ENCODE measurements around the gene TRERF1. TPM values are rescaled to one million over a fixed set of nuclear protein-coding genes. Genes with fewer than 3 reads are reported as not detected.

The TRERF1 gene
- total RNA-seq, 1 experiment from 2014 or later, result 13.9 TPM

DNA sequence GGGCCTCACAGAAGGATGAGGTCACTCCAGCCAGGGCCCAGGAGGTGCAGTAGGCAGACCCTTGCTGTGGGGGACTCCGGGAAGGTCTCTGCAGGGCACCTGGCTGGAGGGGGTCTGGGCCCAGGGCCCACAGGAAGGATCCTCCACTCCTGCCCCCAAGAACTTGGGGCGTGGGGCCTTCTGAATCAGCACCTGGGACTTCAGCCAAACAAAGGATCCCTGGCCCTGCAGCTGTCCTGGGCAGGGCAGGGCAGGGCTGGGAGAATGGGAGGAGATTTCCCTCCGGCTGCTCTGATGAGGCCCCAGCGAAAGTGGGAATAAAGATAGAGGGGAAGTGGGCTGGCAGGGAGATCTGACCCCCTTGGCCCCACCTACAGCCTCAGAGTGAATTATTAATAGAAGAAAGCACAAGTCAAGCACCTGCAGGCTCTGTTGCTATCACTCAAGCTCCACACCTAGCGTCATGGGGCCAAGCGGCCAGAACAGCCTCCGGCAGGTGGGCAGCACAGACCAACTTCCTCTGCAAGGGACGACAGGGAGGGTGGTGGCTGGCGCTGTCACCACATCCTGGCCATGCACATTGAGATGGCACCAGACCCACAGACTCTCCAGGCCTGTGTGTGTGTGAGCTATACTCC is 172.5 kb downstream of the TRERF1 start:
- DNase-seq (peak; percentile 79), ATAC-seq (peak; percentile 87)
- Histone ChIP-seq H3K79me2 (ENCODE audit: low read length) (peaks cover 19% of the 10 kb centered on the region), H3K9me3 (ENCODE audit: low read length) (no peaks in the 10 kb centered on the region), H3K27ac (ENCODE audit: low read length) (peak overlapping the region; percentile 89), H2AFZ (ENCODE audit: low read length) (peak overlapping the region; percentile 30; the same call in 1 of the 2 replicates), H3K9me2 (replicated peaks; ENCODE audit: low read length) (no peaks in the 10 kb centered on the region), H3K4me1 (ENCODE audit: insufficient read depth, low read length) (peaks cover 35% of the 10 kb centered on the region), H3K36me3 (ENCODE audit: low read depth, low read length) (no peaks in the 10 kb centered on the region), H3K27me3 (ENCODE audit: low read length) (no peaks in the 10 kb centered on the region), H3F3A (ENCODE audit: low read length, unreplicated experiment) (no peaks in the 10 kb centered on the region), H3K9ac (ENCODE audit: low read length) (peak overlapping the region; percentile 58), H3K4me2 (ENCODE audit: low read length) (peak overlapping the region; percentile 65), H4K20me1 (ENCODE audit: low read length) (no peaks in the 10 kb centered on the region), H3K4me3 (ENCODE audit: low read length) (no peak overlapping the region)
- intact Hi-C loops (cut with micrococcal nuclease), result no loop called here
- no TSS peak for BruUV-seq (replicated peaks)
- TF ChIP-seq, protein P1, sequence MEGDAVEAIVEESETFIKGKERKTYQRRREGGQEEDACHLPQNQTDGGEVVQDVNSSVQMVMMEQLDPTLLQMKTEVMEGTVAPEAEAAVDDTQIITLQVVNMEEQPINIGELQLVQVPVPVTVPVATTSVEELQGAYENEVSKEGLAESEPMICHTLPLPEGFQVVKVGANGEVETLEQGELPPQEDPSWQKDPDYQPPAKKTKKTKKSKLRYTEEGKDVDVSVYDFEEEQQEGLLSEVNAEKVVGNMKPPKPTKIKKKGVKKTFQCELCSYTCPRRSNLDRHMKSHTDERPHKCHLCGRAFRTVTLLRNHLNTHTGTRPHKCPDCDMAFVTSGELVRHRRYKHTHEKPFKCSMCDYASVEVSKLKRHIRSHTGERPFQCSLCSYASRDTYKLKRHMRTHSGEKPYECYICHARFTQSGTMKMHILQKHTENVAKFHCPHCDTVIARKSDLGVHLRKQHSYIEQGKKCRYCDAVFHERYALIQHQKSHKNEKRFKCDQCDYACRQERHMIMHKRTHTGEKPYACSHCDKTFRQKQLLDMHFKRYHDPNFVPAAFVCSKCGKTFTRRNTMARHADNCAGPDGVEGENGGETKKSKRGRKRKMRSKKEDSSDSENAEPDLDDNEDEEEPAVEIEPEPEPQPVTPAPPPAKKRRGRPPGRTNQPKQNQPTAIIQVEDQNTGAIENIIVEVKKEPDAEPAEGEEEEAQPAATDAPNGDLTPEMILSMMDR (conservative IDR thresholded peaks at IDR 0.05; ENCODE audit: low read depth, low read length), result no peak
- no peak for TF ChIP-seq EZH2 (IDR thresholded peaks at IDR 0.05; ENCODE audit: low read length, unreplicated experiment)
- no peak for TF ChIP-seq EZH2phosphoT487 (IDR thresholded peaks at IDR 0.05; ENCODE audit: borderline replicate concordance, low read length)
- ChIA-PET POLR2A (ENCODE audit: unreplicated experiment) (interaction anchor here (0.5 to 0.6 kb wide), 2 partner anchors 53 to 141 kb away, joined by 4 to 7 read pairs; no protein-coding TSS in a partner anchor), CTCF (no interaction called here)

DNA sequence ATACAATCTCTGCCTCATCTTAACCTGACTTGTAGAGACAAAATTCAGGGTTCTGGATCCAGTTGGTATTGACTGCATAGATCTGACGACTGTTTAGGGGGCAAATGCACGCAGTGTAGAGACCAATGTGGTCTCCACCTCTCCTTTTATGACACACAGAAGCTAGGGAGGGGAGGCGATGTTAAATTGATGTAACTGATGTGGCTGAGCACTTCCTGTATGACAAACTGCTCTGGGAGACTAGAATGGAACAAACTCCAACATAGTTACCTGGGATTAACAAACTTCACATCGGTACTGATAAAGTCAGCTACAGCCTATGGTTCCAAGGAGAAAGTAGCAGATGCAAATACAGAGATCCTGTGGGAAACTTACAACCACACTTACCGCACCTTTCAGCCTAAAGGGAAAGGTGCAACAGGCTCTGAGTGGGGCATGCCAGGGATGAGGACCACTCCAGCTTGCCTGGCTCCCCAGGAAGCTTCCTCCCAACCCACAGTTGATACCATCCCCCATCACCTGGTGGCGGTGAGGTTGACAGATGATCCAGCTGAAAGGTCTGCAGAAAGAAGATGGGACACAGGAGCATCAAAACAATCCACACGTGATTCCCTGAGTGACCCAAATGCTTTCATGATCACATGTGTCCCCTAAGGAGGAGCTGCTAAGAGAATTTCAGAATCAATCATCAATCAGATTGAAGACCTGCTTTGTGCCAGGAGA is 173.4 kb downstream of the TRERF1 start:
- no peak for TF ChIP-seq EZH2phosphoT487 (IDR thresholded peaks at IDR 0.05; ENCODE audit: borderline replicate concordance, low read length)
- TF ChIP-seq, protein P1 (conservative IDR thresholded peaks at IDR 0.05; ENCODE audit: low read depth, low read length), result no peak
- TF ChIP-seq EZH2 (IDR thresholded peaks at IDR 0.05; ENCODE audit: low read length, unreplicated experiment), result no peak
- no peaks in the 10 kb centered on the region for H4K20me1 ChIP-seq (ENCODE audit: low read length)
- CTCF ChIA-PET, result no interaction called here
- H3K4me3 ChIP-seq (ENCODE audit: low read length), result no peak overlapping the region
- H3K36me3 ChIP-seq (ENCODE audit: low read depth, low read length), result no peaks in the 10 kb centered on the region
- BruUV-seq (replicated peaks), result no TSS peak
- H3K27ac ChIP-seq (ENCODE audit: low read length), result peak overlapping the region; percentile 89
- H3F3A ChIP-seq (ENCODE audit: low read length, unreplicated experiment), result no peaks in the 10 kb centered on the region
- H3K9me2 ChIP-seq (replicated peaks; ENCODE audit: low read length), result no peaks in the 10 kb centered on the region
- H3K4me2 ChIP-seq (ENCODE audit: low read length), result no peak overlapping the region
- no peaks in the 10 kb centered on the region for H3K27me3 ChIP-seq (ENCODE audit: low read length)
- peaks cover 19% of the 10 kb centered on the region for H3K79me2 ChIP-seq (ENCODE audit: low read length)
- peaks cover 35% of the 10 kb centered on the region for H3K4me1 ChIP-seq (ENCODE audit: insufficient read depth, low read length)
- H3K9ac ChIP-seq (ENCODE audit: low read length), result peak overlapping the region; percentile 34; the same call in 1 of the 2 replicates
- POLR2A ChIA-PET (ENCODE audit: unreplicated experiment), result no interaction called here
- DNase-seq (no peak), ATAC-seq (no peak)
- H3K9me3 ChIP-seq (ENCODE audit: low read length), result no peaks in the 10 kb centered on the region
- intact Hi-C loops (cut with micrococcal nuclease), result no loop called here
- no peak overlapping the region for H2AFZ ChIP-seq (ENCODE audit: low read length)
